Sigmoid colon (tissue), 4 donors: Measurements from ENCODE around the gene DENND5A.

Source experiments
- CTCF ChIP-seq, 4 experiments: fragments of 450-650 bp in 3 of 4; fragments of 200-600 bp in 1 of 4; IDR thresholded peaks; one replicate each; pipeline ENCODE4 v1.5.1; 2016 to 2019; ENCODE audit warnings: antibody characterized with exemption in 4 of 4, mild to moderate bottlenecking in 3 of 4, moderate library complexity in 2 of 4
- EP300 ChIP-seq, 4 donors: sonication (generic); formaldehyde crosslinking; IDR thresholded peaks; one replicate each; pipeline ENCODE4 v1.6.1; 2017; ENCODE audit warnings: antibody characterized with exemption in 4 of 4

GRCh38 chr11:9269492-9270013 is 4.4 kb upstream of the DENND5A start:
- TF ChIP-seq EP300 (IDR thresholded peaks at IDR 0.05) (no peak), CTCF (IDR thresholded peaks at IDR 0.05) (no peak)
